ENCODE data around the gene FOXL3. TPM values are rescaled to one million over a fixed set of nuclear protein-coding genes. Genes with fewer than 3 reads are reported as not detected.

Gene FOXL3
- total RNA-seq, 1 experiment from 2014 or later: not detected

DNA sequence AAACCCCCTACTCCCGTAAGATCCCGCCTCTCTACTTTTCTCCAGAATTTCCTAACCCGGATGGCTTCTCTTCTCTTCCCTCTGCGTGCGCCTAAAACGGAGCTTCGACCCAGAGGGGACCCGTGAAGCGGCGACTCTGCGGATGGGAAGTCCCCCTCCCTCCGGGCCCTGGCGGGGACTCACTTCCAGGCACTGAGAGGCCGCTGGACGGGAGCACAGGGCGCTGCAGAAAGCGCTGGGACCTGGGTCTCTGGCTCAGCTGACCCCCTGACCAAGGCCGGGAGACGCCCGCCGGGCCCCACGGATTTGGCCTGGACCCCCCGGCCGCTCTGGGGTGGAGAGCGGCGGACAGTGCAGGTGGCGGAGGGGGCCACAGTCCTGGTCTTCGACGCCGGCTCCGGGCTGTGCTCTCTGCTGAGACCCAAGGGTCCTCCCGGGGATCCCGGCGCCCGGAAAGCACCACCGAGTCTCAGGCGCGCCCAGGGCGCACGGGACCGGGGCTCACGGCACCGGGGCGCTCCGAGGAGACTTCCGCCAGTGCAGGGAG, 688 bp upstream of the FOXL3 start:
- Mint-ChIP-seq H3K36me3 (ENCODE audit: insufficient read depth, unreplicated experiment) (no peaks in the 10 kb centered on the region), H3K4me3 (ENCODE audit: unreplicated experiment) (no peak overlapping the region), H3K9me3 (ENCODE audit: unreplicated experiment) (no peaks in the 10 kb centered on the region), H3K27me3 (ENCODE audit: insufficient read depth, unreplicated experiment) (peaks cover 46% of the 10 kb centered on the region), H3K27ac (ENCODE audit: low read depth, unreplicated experiment) (no peak overlapping the region), H3K4me1 (ENCODE audit: insufficient read depth, unreplicated experiment) (no peaks in the 10 kb centered on the region)
- no TSS peak for BruUV-seq (replicated peaks)
- intact Hi-C loops (cut with micrococcal nuclease): no loop called here
- no peak for DNase-seq (ENCODE audit: unreplicated experiment)
- TF ChIP-seq, protein P1, sequence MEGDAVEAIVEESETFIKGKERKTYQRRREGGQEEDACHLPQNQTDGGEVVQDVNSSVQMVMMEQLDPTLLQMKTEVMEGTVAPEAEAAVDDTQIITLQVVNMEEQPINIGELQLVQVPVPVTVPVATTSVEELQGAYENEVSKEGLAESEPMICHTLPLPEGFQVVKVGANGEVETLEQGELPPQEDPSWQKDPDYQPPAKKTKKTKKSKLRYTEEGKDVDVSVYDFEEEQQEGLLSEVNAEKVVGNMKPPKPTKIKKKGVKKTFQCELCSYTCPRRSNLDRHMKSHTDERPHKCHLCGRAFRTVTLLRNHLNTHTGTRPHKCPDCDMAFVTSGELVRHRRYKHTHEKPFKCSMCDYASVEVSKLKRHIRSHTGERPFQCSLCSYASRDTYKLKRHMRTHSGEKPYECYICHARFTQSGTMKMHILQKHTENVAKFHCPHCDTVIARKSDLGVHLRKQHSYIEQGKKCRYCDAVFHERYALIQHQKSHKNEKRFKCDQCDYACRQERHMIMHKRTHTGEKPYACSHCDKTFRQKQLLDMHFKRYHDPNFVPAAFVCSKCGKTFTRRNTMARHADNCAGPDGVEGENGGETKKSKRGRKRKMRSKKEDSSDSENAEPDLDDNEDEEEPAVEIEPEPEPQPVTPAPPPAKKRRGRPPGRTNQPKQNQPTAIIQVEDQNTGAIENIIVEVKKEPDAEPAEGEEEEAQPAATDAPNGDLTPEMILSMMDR (IDR thresholded peaks at IDR 0.05; ENCODE audit: unreplicated experiment): no peak
- CTCF ChIA-PET: no interaction called here
- POLR2A ChIA-PET: no interaction called here

DNA sequence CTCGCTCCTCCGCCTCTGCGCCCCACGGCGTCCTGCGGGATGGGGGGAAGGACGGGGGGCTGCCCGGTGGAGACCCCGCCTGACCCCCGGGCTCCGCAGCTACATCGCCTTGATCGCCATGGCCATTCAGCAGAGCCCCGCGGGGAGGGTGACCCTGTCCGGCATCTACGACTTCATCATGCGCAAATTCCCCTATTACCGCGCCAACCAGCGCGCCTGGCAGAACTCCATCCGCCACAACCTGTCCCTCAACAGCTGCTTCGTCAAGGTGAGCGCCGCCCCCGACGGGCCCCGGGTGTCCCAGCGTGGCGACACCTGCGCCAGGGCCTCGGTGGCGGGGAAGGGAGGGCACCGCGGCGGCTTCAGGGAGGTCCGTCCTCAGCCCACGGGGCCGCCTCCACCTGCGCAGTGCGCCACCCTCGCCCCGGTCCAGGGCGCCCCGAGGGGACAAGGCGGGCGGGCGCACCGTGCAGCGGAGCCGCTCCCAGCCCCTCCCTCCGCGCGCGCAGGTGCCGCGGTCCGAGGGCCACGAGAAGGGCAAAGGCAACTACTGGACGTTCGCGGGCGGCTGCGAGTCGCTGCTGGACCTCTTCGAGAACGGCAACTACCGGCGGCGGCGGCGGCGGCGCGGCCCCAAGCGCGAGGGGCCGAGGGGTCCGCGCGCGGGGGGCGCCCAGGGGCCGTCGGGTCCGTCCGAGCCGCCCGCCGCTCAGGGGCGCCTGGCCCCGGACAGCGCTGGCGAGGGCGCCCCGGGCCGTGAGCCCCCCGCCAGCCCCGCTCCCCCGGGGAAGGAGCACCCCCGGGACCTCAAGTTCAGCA, 793 bp downstream of the FOXL3 start:
- Mint-ChIP-seq H3K36me3 (ENCODE audit: insufficient read depth, unreplicated experiment) (no peaks in the 10 kb centered on the region), H3K4me3 (ENCODE audit: unreplicated experiment) (no peak overlapping the region), H3K4me1 (ENCODE audit: insufficient read depth, unreplicated experiment) (no peaks in the 10 kb centered on the region), H3K27me3 (ENCODE audit: insufficient read depth, unreplicated experiment) (peaks cover 31% of the 10 kb centered on the region), H3K9me3 (ENCODE audit: unreplicated experiment) (no peaks in the 10 kb centered on the region), H3K27ac (ENCODE audit: low read depth, unreplicated experiment) (no peak overlapping the region)
- CTCF ChIA-PET: interaction anchor here (0.5 to 0.6 kb wide), 2 partner anchors 26 to 1044 kb away, joined by 3 to 4 read pairs; no protein-coding TSS in a partner anchor
- intact Hi-C loops (cut with micrococcal nuclease): no loop called here
- no peak for DNase-seq (ENCODE audit: unreplicated experiment)
- POLR2A ChIA-PET: no interaction called here
- TF ChIP-seq, protein P1 (IDR thresholded peaks at IDR 0.05; ENCODE audit: unreplicated experiment): no peak
- no TSS peak for BruUV-seq (replicated peaks)

DNA sequence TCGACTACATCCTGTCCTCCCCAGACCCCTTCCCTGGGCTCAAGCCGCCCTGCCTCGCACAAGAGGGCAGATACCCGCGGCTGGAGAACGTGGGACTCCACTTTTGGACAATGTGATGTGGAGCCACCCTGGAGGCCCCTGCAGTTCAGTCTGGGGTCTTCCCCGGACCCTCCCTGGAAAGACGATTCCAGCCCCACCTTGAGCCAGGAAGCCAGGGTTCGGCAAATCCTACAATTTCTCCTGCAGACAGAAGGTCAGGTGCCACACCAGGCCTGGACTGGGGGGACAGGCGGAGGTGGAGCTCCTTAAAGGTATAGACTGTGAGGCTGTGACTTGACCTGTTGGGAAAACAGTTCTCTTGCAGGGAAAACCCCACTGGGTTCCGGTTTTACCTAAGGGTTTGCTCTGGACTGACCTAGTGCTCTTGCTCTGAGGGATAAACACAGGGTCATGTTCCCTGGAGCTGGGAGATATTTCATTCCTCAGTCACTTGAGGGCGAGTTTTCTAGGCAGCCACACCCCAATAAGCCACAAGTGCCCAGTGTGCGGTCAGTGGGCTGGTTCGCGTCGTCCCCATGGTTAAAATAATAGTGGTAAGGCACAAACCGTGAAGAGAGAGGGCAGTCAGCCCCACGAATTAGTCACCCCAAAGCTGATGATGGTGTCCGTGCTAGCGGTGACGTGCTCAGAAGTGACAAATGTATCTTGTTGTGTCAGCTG, 1.6 kb downstream of the FOXL3 start:
- peaks cover 25% of the 10 kb centered on the region for H3K27me3 Mint-ChIP-seq (ENCODE audit: insufficient read depth, unreplicated experiment)
- intact Hi-C loops (cut with micrococcal nuclease): no loop called here
- no peak overlapping the region for H3K27ac Mint-ChIP-seq (ENCODE audit: low read depth, unreplicated experiment)
- no peak overlapping the region for H3K4me3 Mint-ChIP-seq (ENCODE audit: unreplicated experiment)
- ChIA-PET CTCF (no interaction called here), POLR2A (no interaction called here)
- H3K36me3 Mint-ChIP-seq (ENCODE audit: insufficient read depth, unreplicated experiment): no peaks in the 10 kb centered on the region
- H3K9me3 Mint-ChIP-seq (ENCODE audit: unreplicated experiment): no peaks in the 10 kb centered on the region
- DNase-seq (ENCODE audit: unreplicated experiment): no peak
- TF ChIP-seq, protein P1 (IDR thresholded peaks at IDR 0.05; ENCODE audit: unreplicated experiment): no peak
- H3K4me1 Mint-ChIP-seq (ENCODE audit: insufficient read depth, unreplicated experiment): no peaks in the 10 kb centered on the region
- no TSS peak for BruUV-seq (replicated peaks)

DNA sequence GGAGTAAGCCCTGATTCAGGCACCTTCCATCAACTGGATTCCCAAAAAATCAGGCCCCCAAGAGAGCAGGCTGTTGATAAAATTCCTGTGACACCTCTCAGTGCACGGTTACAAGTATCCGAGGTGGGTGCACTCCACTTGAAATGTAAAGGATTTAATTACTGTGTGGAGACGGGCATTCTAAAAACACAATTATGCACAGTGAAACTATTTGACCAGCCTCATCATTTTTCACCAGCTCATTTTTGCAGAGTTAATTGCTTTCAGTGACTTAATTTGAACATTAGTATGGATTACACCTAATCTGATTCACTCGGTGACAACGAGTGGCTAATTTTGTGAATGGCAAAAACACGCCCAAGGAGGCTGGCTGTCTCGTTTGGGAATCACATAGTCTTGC, 2.3 kb downstream of the FOXL3 start:
- H3K4me3 Mint-ChIP-seq (ENCODE audit: unreplicated experiment): no peak overlapping the region
- H3K9me3 Mint-ChIP-seq (ENCODE audit: unreplicated experiment): no peaks in the 10 kb centered on the region
- DNase-seq (ENCODE audit: unreplicated experiment): no peak
- POLR2A ChIA-PET: no interaction called here
- intact Hi-C loops (cut with micrococcal nuclease): no loop called here
- no peaks in the 10 kb centered on the region for H3K36me3 Mint-ChIP-seq (ENCODE audit: insufficient read depth, unreplicated experiment)
- CTCF ChIA-PET: no interaction called here
- TF ChIP-seq, protein P1 (IDR thresholded peaks at IDR 0.05; ENCODE audit: unreplicated experiment): no peak
- no peak overlapping the region for H3K27ac Mint-ChIP-seq (ENCODE audit: low read depth, unreplicated experiment)
- H3K4me1 Mint-ChIP-seq (ENCODE audit: insufficient read depth, unreplicated experiment): no peaks in the 10 kb centered on the region
- peaks cover 21% of the 10 kb centered on the region for H3K27me3 Mint-ChIP-seq (ENCODE audit: insufficient read depth, unreplicated experiment)
- no TSS peak for BruUV-seq (replicated peaks)
